ENCODE results near the gene ADTRP. TPM values are rescaled to one million over a fixed set of nuclear protein-coding genes. Genes with fewer than 3 reads are reported as not detected.

ADTRP gene
- total RNA-seq, 2 experiments from 2014 or later, result not detected

DNA sequence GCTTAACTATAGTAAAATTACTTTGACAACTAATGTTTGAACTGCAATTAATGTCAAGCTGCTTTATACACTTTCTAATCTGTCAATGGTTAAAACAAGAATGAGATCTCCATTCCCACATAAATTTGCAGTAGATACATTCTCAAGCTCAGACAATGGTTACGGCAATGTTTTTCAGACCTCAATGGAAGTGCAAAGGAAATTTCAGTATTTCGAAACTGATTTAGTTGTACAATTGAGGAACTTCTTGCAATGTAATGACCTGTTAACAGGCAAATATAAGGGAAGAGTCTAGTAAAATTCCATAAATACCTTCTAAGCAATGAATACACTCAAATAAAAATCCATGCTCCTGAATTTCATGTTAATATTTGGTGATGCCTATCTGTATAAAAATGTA, 94.7 kb downstream of the ADTRP start:
- DNase-seq (ENCODE audit: low spot score), result no peak
- BruUV-seq (replicated peaks), result no TSS peak
- TF ChIP-seq EZH2phosphoT487 (IDR thresholded peaks at IDR 0.05; ENCODE audit: borderline replicate concordance, low read depth, low read length), result no peak
- TF ChIP-seq, protein P1, sequence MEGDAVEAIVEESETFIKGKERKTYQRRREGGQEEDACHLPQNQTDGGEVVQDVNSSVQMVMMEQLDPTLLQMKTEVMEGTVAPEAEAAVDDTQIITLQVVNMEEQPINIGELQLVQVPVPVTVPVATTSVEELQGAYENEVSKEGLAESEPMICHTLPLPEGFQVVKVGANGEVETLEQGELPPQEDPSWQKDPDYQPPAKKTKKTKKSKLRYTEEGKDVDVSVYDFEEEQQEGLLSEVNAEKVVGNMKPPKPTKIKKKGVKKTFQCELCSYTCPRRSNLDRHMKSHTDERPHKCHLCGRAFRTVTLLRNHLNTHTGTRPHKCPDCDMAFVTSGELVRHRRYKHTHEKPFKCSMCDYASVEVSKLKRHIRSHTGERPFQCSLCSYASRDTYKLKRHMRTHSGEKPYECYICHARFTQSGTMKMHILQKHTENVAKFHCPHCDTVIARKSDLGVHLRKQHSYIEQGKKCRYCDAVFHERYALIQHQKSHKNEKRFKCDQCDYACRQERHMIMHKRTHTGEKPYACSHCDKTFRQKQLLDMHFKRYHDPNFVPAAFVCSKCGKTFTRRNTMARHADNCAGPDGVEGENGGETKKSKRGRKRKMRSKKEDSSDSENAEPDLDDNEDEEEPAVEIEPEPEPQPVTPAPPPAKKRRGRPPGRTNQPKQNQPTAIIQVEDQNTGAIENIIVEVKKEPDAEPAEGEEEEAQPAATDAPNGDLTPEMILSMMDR (conservative IDR thresholded peaks at IDR 0.05; ENCODE audit: low read length), result no peak
- H3K36me3 ChIP-seq (ENCODE audit: insufficient read depth, low read length), result no peaks in the 10 kb centered on the region
- no peaks in the 10 kb centered on the region for H3K9me3 ChIP-seq (ENCODE audit: low read length)
- POLR2A ChIA-PET, result interaction anchor here (0.9 kb wide), 1 partner anchor 17 kb away, joined by 3 read pairs; no protein-coding TSS in a partner anchor
- CTCF ChIA-PET (ENCODE audit: unreplicated experiment), result no interaction called here
- H3K27ac ChIP-seq (ENCODE audit: low read depth, low read length, poor library complexity, severe bottlenecking), result no peak overlapping the region
- H3K4me3 ChIP-seq (ENCODE audit: low read depth, low read length, poor library complexity, severe bottlenecking), result no peak overlapping the region
- H2AFZ ChIP-seq (ENCODE audit: low read length), result no peak overlapping the region
- intact Hi-C loops (cut with micrococcal nuclease; ENCODE audit: unreplicated experiment), result no loop called here
- H3K4me2 ChIP-seq (ENCODE audit: low read length), result no peak overlapping the region
- no peaks in the 10 kb centered on the region for H3K9me2 ChIP-seq (ENCODE audit: insufficient read depth, low read length)
- H4K20me1 ChIP-seq (ENCODE audit: insufficient read depth, low read length), result no peaks in the 10 kb centered on the region
- no peaks in the 10 kb centered on the region for H3K79me2 ChIP-seq (ENCODE audit: insufficient read depth, low read depth, low read length)
- H3K4me1 ChIP-seq (ENCODE audit: insufficient read depth, low read length, poor library complexity, severe bottlenecking), result no peaks in the 10 kb centered on the region

DNA sequence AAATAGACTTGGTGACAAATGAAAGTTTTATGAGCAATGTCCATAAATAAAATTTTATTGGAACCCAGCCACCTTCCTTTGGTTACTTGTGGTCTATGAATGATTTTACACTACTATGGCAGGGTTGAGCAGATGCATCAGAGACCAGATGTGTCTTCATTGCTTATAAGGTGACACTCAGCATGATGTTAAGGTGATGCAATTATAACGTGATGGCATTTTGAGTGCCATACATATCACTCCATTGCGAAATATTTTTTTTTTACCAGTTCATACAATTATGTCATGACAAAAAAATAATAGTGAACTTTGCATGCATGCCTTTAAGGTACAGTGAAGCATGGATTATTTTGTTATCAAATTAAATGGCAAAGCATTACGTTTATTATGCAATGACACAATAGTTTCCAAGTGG, 96.0 kb downstream of the ADTRP start:
- BruUV-seq (replicated peaks), result no TSS peak
- DNase-seq (ENCODE audit: low spot score), result no peak
- H3K27ac ChIP-seq (ENCODE audit: low read depth, low read length, poor library complexity, severe bottlenecking), result no peak overlapping the region
- no peaks in the 10 kb centered on the region for H3K36me3 ChIP-seq (ENCODE audit: insufficient read depth, low read length)
- no peak overlapping the region for H3K4me3 ChIP-seq (ENCODE audit: low read depth, low read length, poor library complexity, severe bottlenecking)
- H3K79me2 ChIP-seq (ENCODE audit: insufficient read depth, low read depth, low read length), result no peaks in the 10 kb centered on the region
- ChIA-PET CTCF (ENCODE audit: unreplicated experiment) (no interaction called here), POLR2A (interaction anchor here (1.5 kb wide), 1 partner anchor 9 kb away, joined by 3 read pairs; no protein-coding TSS in a partner anchor)
- H3K4me1 ChIP-seq (ENCODE audit: insufficient read depth, low read length, poor library complexity, severe bottlenecking), result no peaks in the 10 kb centered on the region
- no peaks in the 10 kb centered on the region for H3K9me2 ChIP-seq (ENCODE audit: insufficient read depth, low read length)
- no peaks in the 10 kb centered on the region for H4K20me1 ChIP-seq (ENCODE audit: insufficient read depth, low read length)
- H3K4me2 ChIP-seq (ENCODE audit: low read length), result no peak overlapping the region
- TF ChIP-seq, protein P1 (conservative IDR thresholded peaks at IDR 0.05; ENCODE audit: low read length), result no peak
- H3K9me3 ChIP-seq (ENCODE audit: low read length), result no peaks in the 10 kb centered on the region
- intact Hi-C loops (cut with micrococcal nuclease; ENCODE audit: unreplicated experiment), result no loop called here
- no peak overlapping the region for H2AFZ ChIP-seq (ENCODE audit: low read length)

DNA sequence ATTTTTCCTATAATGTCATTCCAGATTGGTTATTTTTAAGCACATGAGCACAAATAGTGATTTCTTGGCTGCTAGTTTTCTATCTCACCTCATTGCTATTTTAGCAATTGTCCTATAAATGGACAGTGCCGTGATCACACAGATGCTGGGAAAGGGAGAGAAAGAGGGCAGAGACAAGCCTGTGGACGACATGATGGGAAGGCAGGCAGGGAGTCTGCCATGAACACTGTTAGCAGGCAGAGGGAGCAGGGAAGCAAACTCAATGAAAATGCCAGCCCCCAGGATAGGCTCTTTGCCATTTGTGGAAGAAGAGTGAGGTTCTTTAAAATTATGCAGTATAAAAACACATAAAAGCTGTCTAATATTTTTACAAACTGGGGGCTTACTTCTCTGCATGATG, 96.8 kb downstream of the ADTRP start:
- Histone ChIP-seq H3K79me2 (ENCODE audit: insufficient read depth, low read depth, low read length) (no peaks in the 10 kb centered on the region), H3K4me2 (ENCODE audit: low read length) (no peak overlapping the region), H3K27ac (ENCODE audit: low read depth, low read length, poor library complexity, severe bottlenecking) (no peak overlapping the region), H3K9me3 (ENCODE audit: low read length) (no peaks in the 10 kb centered on the region), H3K9me2 (ENCODE audit: insufficient read depth, low read length) (no peaks in the 10 kb centered on the region), H3K4me3 (ENCODE audit: low read depth, low read length, poor library complexity, severe bottlenecking) (no peak overlapping the region), H3K36me3 (ENCODE audit: insufficient read depth, low read length) (no peaks in the 10 kb centered on the region), H2AFZ (ENCODE audit: low read length) (no peak overlapping the region), H3K4me1 (ENCODE audit: insufficient read depth, low read length, poor library complexity, severe bottlenecking) (no peaks in the 10 kb centered on the region), H4K20me1 (ENCODE audit: insufficient read depth, low read length) (no peaks in the 10 kb centered on the region)
- TF ChIP-seq, protein P1 (conservative IDR thresholded peaks at IDR 0.05; ENCODE audit: low read length), result no peak
- no peak for TF ChIP-seq EZH2phosphoT487 (IDR thresholded peaks at IDR 0.05; ENCODE audit: borderline replicate concordance, low read depth, low read length)
- intact Hi-C loops (cut with micrococcal nuclease; ENCODE audit: unreplicated experiment), result no loop called here
- BruUV-seq (replicated peaks), result no TSS peak
- POLR2A ChIA-PET, result interaction anchor here (1.5 kb wide), 1 partner anchor 9 kb away, joined by 3 read pairs; no protein-coding TSS in a partner anchor
- DNase-seq (ENCODE audit: low spot score), result no peak
- CTCF ChIA-PET (ENCODE audit: unreplicated experiment), result no interaction called here

All from OCI-LY7 (cell line).